Subcutaneous adipose tissue (tissue), 4 donors: Measurements from ENCODE around the gene CRIP2. TPM values are rescaled to one million over a fixed set of nuclear protein-coding genes. Genes with fewer than 3 reads are reported as not detected.

Experiments used
- CTCF ChIP-seq: fragments of 450-650 bp; IDR thresholded peaks from one replicate; pipeline ENCODE4 v1.5.1; 2016; ENCODE audit warnings: low read depth, mild to moderate bottlenecking, control low read depth, antibody characterized with exemption, moderate library complexity
- total RNA-seq, 4 donors: library from RNA; depleted of rRNA; stranded (reverse); fragments of >200 nt; gene quantifications; one replicate each; pipeline ENCODE4 v1.1.0, GENCODE V29; 2016

The CRIP2 gene
- total RNA-seq, 4 donors from 2014 or later: 24.1 to 84.0 (median 44.6) TPM

GRCh38 chr14:105456736-105457617 lies 17.6 kb upstream of the CRIP2 start:
- no peak for TF ChIP-seq CTCF

- TF ChIP-seq CTCF: no peak
Measured at GRCh38 chr14:105458010-105458409, 16.6 kb upstream of the CRIP2 start.

- no peak for TF ChIP-seq CTCF
Measured at GRCh38 chr14:105458571-105458970, 16.1 kb upstream of the CRIP2 start.

GRCh38 chr14:105460116-105460515 lies 14.5 kb upstream of the CRIP2 start:
- TF ChIP-seq CTCF: no peak

- TF ChIP-seq CTCF: no peak
Measured at GRCh38 chr14:105460616-105461015, 14.0 kb upstream of the CRIP2 start.

GRCh38 chr14:105461903-105462302 lies 12.7 kb upstream of the CRIP2 start:
- TF ChIP-seq CTCF: no peak

GRCh38 chr14:105464501-105464900 lies 10.1 kb upstream of the CRIP2 start:
- no peak for TF ChIP-seq CTCF
